ENCODE data around the gene BCL2.

The BCL2 gene

DNA sequence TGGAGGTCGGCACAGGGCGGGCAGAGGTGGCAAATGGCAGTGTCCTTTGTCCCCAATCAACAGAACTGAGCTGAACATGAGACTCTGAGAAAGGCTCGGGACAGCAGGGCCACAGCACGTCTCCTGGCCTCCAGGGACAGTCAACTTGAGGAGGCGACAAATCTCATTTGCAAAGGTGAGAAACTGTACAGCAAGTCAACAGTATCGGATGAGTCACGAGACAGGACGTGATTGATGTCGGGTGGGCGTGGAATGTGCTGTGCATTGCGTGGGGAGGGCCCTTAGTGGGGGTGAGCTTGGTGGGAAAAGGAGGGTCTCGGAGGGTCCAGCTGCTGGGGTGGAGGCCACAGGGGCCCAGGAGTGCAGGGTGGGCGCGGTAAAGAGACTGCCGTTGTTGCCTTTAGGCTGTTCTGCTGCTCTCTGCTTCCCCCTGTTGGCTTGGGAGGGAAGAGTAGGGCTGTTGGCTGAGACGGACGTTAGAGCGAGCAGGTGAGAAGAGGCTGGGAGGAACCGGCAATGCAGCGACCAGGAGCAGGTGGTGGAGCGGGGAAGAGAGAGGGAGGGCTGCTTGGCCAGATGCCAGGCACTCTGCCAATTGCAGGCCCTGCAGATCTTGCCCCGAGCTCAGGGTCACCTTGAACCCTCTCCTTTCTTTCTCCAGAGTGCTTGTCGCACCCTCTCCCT lies 164.3 kb downstream of the BCL2 start:
- peak; percentile 44 for DNase-seq

DNA sequence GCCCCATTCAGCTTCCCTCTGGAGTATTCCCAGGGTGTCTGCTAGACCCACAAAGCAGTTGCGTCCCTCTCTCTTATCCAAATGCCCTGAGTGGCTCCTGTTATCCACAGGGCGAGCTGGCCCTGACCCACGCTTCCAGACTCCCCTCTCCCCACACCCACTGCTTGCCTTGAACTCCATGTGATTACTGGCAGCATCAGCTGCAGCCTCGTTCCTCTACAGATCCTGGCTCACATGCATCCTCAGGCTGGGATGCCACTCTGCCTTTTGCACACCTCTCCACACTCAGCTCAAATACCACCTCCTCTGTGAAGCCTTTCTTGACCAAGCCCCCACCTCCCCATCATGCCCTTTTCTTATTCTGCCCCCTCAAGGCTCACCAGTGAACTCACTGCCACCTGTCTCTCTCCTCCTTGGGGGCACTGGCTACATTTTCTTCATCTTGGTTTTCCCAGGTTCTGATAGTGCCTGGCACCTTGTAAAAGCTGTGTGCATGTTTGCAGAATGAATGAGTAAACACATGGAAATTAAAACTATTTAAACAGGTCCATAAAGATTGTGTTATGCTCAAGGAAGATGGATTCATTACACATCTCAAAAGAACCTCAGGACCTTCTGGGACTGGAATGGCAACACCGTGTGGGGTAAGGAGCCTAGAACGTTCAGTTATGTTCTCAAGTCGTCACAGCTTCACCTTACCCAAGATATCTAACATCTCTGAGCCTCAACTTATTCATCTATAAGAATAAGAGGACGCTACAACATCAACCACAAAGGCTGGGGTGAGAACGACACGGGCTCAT lies 165.0 kb downstream of the BCL2 start:
- DNase-seq: no peak

DNA sequence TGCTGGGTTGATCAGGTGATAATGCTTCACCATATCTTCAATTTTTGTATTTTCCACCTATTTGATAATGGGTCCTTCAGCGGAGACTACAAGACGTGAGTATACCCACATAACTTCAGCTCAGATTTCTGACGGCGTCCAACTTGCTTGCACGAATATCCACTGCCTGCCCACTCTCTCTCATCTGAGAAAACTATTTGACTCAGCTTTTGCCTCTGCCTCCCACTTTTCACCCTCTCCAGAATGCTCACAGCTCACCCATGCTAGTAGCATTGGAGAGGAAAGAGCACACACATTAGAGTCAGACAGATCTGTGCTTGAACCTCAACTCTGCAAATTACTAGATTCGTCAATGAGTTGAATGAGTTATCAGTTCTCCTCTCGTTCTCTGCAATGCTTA lies 166.8 kb downstream of the BCL2 start:
- no peak for DNase-seq

DNA sequence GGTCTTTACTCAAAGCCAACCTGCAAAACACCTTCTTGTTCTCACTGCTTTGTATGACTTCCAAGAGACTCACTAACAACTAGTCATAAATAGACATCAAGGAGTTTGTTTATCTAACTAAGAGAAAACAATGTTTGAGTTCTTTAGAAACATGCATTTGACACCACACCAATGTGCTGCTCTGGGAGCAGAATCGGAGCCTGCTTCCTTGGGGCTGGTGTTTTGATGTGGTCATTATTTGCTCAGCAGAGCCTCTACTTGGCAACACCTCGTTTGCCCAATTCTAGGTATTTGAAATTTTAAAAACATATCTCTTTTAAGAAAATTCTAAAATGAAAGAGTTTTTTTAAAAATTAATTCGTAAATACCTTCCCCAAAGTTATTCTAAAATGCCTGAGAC lies 167.5 kb downstream of the BCL2 start:
- no peak for DNase-seq

- DNase-seq: no peak
Measured at GRCh38 chr18:63151539-63151938, 168.0 kb downstream of the BCL2 start.

DNA sequence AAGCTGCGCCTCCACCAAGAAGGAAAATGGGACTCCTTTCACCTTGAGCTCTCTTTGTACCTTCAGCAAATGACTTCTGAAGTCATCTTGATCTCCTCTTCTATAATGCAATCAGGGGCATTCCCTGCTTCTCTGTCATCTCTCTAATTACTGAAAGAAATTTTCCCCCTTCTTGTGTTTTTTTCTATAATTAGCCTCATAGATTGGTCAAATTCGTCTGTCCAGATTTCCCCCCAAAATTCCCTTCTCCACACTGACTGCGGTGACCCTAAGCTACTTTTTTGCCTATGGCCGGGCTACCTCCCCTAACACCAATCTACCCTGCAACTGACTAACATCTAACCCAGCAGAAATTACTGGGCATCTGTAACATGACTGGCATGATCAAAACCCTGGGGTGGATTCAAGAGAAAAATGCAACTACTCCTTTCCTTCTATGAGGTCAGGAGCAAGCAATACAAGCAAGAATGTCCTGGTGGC lies 168.6 kb downstream of the BCL2 start:
- DNase-seq: no peak

- DNase-seq: no peak
Measured at GRCh38 chr18:63150326-63150725, 169.2 kb downstream of the BCL2 start.

DNA sequence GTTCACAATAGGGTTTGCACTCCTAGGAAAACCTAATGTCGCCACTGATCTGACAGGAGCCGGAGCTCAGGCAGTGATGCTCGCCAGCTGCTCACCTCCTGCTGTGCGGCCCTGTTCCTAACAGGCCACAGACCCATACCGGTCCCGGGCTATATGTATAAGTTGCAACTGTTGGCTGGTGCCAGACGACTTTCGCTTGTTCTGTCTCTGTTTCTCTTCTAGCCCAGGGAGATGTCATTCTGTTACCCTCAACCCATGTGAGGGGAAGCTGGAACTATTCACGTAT lies 170.3 kb downstream of the BCL2 start:
- DNase-seq: no peak

GRCh38 chr18:63148449-63149301 lies 170.9 kb downstream of the BCL2 start:
- DNase-seq: no peak

GRCh38 chr18:63147973-63148372 lies 171.6 kb downstream of the BCL2 start:
- no peak for DNase-seq

DNA sequence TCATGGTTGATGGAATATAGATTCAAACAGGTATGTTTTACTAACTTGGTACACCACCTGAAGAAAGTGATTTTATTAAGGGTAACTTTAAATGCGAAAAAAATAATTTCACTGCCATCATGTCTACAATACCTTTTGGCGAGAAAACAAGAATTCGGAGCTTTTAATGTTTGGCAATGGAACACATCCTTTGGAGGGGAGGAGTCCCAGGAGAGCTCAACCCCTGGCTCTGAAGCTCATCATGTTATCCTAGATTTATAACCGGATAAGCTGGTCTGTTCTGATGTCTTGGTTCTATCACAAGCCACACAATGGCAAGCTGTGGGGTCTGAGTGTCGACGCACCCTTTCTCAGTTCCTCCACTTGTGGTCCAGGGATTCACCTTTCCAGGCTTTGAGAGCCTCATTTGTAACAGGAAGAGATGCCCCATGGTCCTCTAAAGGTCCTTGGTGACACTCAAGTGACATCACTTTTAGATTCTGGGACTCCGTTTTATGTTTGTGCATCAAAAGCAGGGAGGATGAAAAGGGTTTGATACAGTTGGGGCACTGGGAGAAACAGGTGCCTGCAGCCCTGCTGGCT lies 172.7 kb downstream of the BCL2 start:
- no peak for DNase-seq

- no peak for DNase-seq
Measured at GRCh38 chr18:63145851-63146555, 173.6 kb downstream of the BCL2 start.

GRCh38 chr18:63145166-63145850 lies 174.3 kb downstream of the BCL2 start:
- DNase-seq: no peak

DNA sequence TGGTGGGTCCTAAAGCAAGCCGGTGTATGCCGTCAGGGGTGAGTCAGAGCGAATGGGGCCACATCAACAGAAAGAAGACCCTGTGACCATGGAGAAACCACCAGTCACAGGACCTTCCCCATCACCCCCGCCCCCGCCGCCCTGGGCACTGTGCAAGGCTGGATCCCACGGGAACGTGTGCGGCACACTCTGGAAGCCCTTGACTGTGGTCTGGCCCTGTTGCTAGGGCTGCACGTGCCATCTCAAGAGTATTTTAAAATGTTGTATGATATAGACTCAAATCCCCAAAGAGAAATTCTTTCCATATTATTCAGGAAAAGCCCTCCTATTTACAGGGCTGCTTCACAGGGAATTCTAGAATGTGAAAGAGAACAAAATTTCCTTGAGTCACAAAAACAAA lies 174.8 kb downstream of the BCL2 start:
- no peak for DNase-seq

DNA sequence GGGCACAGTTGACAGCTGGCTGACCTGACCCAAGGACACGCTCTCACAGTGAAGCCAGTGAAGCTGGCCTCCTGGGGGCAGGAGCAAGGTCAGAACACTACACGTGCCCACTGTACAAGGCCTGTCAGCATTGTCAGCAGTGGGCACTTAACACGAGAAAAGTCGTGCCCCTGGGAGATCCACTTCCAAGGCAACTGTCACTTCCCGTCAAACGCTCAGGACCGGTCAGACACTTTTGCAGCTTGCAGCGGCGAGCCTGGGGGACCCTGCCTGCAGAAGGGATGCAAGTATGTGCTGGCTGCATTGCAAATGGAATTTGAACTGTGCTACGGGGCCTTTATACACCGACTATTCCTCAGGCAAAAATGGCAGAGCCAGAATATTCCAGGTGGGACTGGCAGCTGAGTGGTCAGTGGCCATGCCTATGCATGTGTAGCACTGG lies 176.2 kb downstream of the BCL2 start:
- DNase-seq: no peak

DNA sequence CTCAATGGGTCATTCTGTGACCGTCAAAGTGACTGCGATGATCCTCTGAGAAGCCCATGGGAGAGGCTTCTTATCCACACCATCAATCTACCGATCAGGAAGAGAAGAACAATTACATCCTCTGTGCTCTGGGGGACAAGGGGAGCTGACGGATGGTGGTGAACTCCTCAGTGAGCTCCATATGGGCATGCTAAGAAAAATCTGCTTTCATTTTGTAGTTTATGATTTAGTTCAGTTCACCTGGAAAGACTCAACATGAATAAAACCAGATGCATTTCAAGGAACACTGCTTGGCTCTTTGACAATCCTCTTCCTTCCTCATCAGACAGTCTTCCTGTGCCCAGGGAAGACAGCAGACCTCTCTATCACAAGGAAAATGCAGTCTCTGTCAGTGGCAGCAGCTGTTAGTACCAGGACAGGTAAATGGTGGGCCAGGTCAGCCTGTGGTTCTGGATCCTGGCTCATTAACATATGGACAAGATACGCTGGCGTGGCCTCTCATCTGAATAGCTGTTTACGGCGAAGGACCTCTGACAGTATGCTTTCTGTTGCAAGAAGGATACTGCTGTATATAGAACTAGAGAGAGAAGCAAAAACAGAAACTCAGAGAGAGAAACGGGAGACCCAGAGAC lies 176.9 kb downstream of the BCL2 start:
- no peak for DNase-seq

GRCh38 chr18:63141778-63142176 lies 177.8 kb downstream of the BCL2 start:
- no peak for DNase-seq

DNA sequence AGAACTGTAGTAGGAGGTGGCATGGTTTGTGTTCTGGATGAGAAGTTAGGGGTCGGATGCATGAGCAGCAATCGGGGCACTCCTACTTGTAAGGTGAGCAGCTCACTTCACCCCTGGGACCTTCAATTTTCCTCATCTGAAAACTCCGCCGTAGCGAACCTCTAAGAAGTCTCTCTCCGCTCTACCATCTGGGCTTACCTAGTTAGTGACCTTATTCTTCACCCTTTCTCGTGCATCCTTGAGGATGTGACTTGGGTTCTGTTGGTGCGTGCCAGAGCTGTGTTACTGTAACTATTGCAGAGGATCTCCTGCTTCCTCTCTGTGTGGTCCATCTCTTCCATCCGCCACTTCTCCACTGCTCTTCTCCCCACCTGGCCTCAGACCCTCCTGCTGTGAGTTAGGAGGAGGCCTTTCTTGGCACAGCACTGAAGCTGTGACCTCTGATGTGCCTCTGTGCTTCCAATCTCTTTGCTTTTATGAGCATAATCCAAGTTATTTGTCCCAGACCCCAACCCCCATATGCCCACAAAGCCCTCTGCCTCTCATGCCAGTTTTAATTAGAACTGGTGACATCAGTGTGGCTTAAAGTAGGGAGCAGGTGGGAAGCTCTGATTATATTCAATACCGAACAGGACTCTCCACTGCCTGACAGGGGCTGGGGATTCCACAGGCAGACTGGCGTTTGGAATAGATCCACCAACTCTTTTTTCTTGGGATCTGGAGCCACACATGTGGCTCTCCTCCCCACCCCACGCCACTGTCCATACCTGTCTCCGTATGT lies 178.4 kb downstream of the BCL2 start:
- DNase-seq: no peak

- DNase-seq: no peak
Measured at GRCh38 chr18:63140038-63140450, 179.5 kb downstream of the BCL2 start.
